Measurements from ENCODE around the gene GALNT2. TPM values are rescaled to one million over a fixed set of nuclear protein-coding genes. Genes with fewer than 3 reads are reported as not detected.

GALNT2 gene
- total and polyA plus RNA-seq, 12 donors = 22.3 to 220 (median 85.7) TPM

- H3K9me3 ChIP-seq (replicated peaks in 1 of 3) = no peaks in the 10 kb centered on the region
- H3K4me1 ChIP-seq (replicated peaks in 1 of 2) = no peaks in the 10 kb centered on the region
- H3K4me3 ChIP-seq = no peak overlapping the region
- WGBS, 4 donors = 92 to 95% (median 94%) methylated on average over 21 to 24 of the region's 24 CpGs
- intact Hi-C loops (cut with DNase I) = no loop called here
- no peaks in the 10 kb centered on the region for H3K27me3 ChIP-seq
- peak in 2 of 7 donors; percentile 2 to 21 for DNase-seq
- H3K27ac ChIP-seq = no peak overlapping the region
- H3K36me3 ChIP-seq (replicated peaks in 1 of 2) = peaks cover 0 to 52% of the 10 kb centered on the region in 2 donors
- TF ChIP-seq POLR2A (IDR thresholded peaks at IDR 0.05) (no peak), CTCF (IDR thresholded peaks at IDR 0.05) (no peak)
These were observed 212.5 kb downstream of the GALNT2 start for GRCh38 chr1:230279583-230279945.

GRCh38 chr1:230280054-230280795 lies 213.2 kb downstream of the GALNT2 start:
- H3K4me3 ChIP-seq = no peak overlapping the region
- no peaks in the 10 kb centered on the region for H3K4me1 ChIP-seq (replicated peaks in 1 of 2)
- TF ChIP-seq POLR2A (IDR thresholded peaks at IDR 0.05) = no peak
- no peak for TF ChIP-seq CTCF (IDR thresholded peaks at IDR 0.05)
- no peak overlapping the region for H3K27ac ChIP-seq
- WGBS, 4 donors = 91 to 96% (median 92%) methylated on average over 20 to 24 of the region's 24 CpGs
- no peaks in the 10 kb centered on the region for H3K27me3 ChIP-seq
- no peaks in the 10 kb centered on the region for H3K9me3 ChIP-seq (replicated peaks in 1 of 3)
- intact Hi-C loops (cut with DNase I) = no loop called here
- peaks cover 0 to 46% of the 10 kb centered on the region in 2 donors for H3K36me3 ChIP-seq (replicated peaks in 1 of 2)
- peak in 2 of 7 donors; percentile 5 to 43 for DNase-seq

- peak in 2 of 7 donors; percentile 7 to 47 for DNase-seq
- Histone ChIP-seq H3K27me3 (no peaks in the 10 kb centered on the region), H3K27ac (no peak overlapping the region), H3K4me1 (replicated peaks in 1 of 2) (no peaks in the 10 kb centered on the region), H3K4me3 (no peak overlapping the region), H3K9me3 (replicated peaks in 1 of 3) (no peaks in the 10 kb centered on the region), H3K36me3 (replicated peaks in 1 of 2) (peaks cover 0 to 39% of the 10 kb centered on the region in 2 donors)
- 88 to 91% (median 88%) methylated on average over 9 to 23 of the region's 23 CpGs for WGBS, 4 donors
- TF ChIP-seq POLR2A (IDR thresholded peaks at IDR 0.05) (no peak), CTCF (IDR thresholded peaks at IDR 0.05) (no peak)
- intact Hi-C loops (cut with DNase I) = no loop called here
These were observed 213.9 kb downstream of the GALNT2 start for GRCh38 chr1:230280906-230281413.

GRCh38 chr1:230281556-230281955 lies 214.5 kb downstream of the GALNT2 start:
- Histone ChIP-seq H3K4me1 (replicated peaks in 1 of 2) (no peaks in the 10 kb centered on the region), H3K4me3 (no peak overlapping the region), H3K27ac (no peak overlapping the region), H3K36me3 (replicated peaks in 1 of 2) (peaks cover 0 to 33% of the 10 kb centered on the region in 2 donors), H3K9me3 (replicated peaks in 1 of 3) (no peaks in the 10 kb centered on the region), H3K27me3 (no peaks in the 10 kb centered on the region)
- 87 to 90% (median 89%) methylated on average over 16 to 17 of the region's 17 CpGs for WGBS, 4 donors
- peak in 2 of 7 donors; percentile 9 to 48 for DNase-seq
- intact Hi-C loops (cut with DNase I) = no loop called here
- no peak for TF ChIP-seq CTCF (IDR thresholded peaks at IDR 0.05)
- no peak for TF ChIP-seq POLR2A (IDR thresholded peaks at IDR 0.05)

All from adrenal gland (tissue), 12 donors.